Activated naive CD8-positive, alpha-beta T cell (primary cell): Measurements from ENCODE around the gene NFE2L3.
"Not testable (repeated sequence)": the region's sequence is repeated elsewhere in the genome, so short reads cannot be mapped to it uniquely, and the experiment has no call there.

ENCODE experiments used
- H3K27ac Mint-ChIP-seq: one replicate; pipeline ENCODE4 v1.8.0; 2021; ENCODE audit warnings: mixed read lengths
- H3K27me3 Mint-ChIP-seq: one replicate; pipeline ENCODE4 v1.8.0; 2021; ENCODE audit warnings: mixed read lengths
- H3K36me3 Mint-ChIP-seq: one replicate; pipeline ENCODE4 v1.8.0; 2021; ENCODE audit warnings: mixed read lengths
- H3K4me1 Mint-ChIP-seq: one replicate; pipeline ENCODE4 v1.8.0; 2021; ENCODE audit warnings: low read depth, mixed read lengths
- H3K4me3 Mint-ChIP-seq: one replicate; pipeline ENCODE4 v1.8.0; 2021; ENCODE audit warnings: mild to moderate bottlenecking, mixed read lengths
- H3K9me3 Mint-ChIP-seq: one replicate; pipeline ENCODE4 v1.8.0; 2021; ENCODE audit warnings: low read depth, mixed read lengths

The NFE2L3 gene

GRCh38 chr7:26171601-26172000, 19.6 kb downstream of the NFE2L3 start:
- Mint-ChIP-seq H3K9me3 (no peaks in the 10 kb centered on the region), H3K27ac (no peak overlapping the region), H3K4me1 (peaks cover 21% of the 10 kb centered on the region), H3K27me3 (no peaks in the 10 kb centered on the region), H3K4me3 (no peak overlapping the region), H3K36me3 (peaks cover 14% of the 10 kb centered on the region)

GRCh38 chr7:26172048-26172447, 20.1 kb downstream of the NFE2L3 start:
- Mint-ChIP-seq H3K9me3 (no peaks in the 10 kb centered on the region), H3K4me3 (no peak overlapping the region), H3K36me3 (peaks cover 14% of the 10 kb centered on the region)

GRCh38 chr7:26175903-26176302, 23.9 kb downstream of the NFE2L3 start:
- not testable (repeated sequence) for H3K27me3 Mint-ChIP-seq, H3K9me3 Mint-ChIP-seq, H3K4me3 Mint-ChIP-seq, H3K27ac Mint-ChIP-seq
- Mint-ChIP-seq H3K4me1 (peaks cover 29% of the 10 kb centered on the region), H3K36me3 (peaks cover 18% of the 10 kb centered on the region)

More at GRCh38 chr7:26172048-26172447, 20.1 kb downstream of the NFE2L3 start:
- peak overlapping the region; percentile 8 for H3K27ac Mint-ChIP-seq
- H3K4me1 Mint-ChIP-seq = peaks cover 16% of the 10 kb centered on the region
- H3K27me3 Mint-ChIP-seq = no peaks in the 10 kb centered on the region

GRCh38 chr7:26176696-26177095, 24.7 kb downstream of the NFE2L3 start:
- not testable (repeated sequence) for H3K27ac Mint-ChIP-seq, H3K9me3 Mint-ChIP-seq, H3K4me3 Mint-ChIP-seq, H3K27me3 Mint-ChIP-seq
- Mint-ChIP-seq H3K4me1 (peaks cover 36% of the 10 kb centered on the region), H3K36me3 (peaks cover 18% of the 10 kb centered on the region)

GRCh38 chr7:26177269-26177668, 25.3 kb downstream of the NFE2L3 start:
- H3K9me3 Mint-ChIP-seq, H3K27me3 Mint-ChIP-seq, H3K27ac Mint-ChIP-seq, H3K4me3 Mint-ChIP-seq: not testable (repeated sequence)
- H3K36me3 Mint-ChIP-seq = peaks cover 17% of the 10 kb centered on the region
- H3K4me1 Mint-ChIP-seq = peaks cover 40% of the 10 kb centered on the region

GRCh38 chr7:26178272-26178960, 26.4 kb downstream of the NFE2L3 start:
- no peaks in the 10 kb centered on the region for H3K9me3 Mint-ChIP-seq
- H3K27me3 Mint-ChIP-seq = no peaks in the 10 kb centered on the region
- peaks cover 13% of the 10 kb centered on the region for H3K36me3 Mint-ChIP-seq
- no peak overlapping the region for H3K4me3 Mint-ChIP-seq
- peaks cover 46% of the 10 kb centered on the region for H3K4me1 Mint-ChIP-seq
- H3K27ac Mint-ChIP-seq = peak overlapping the region; percentile 34

GRCh38 chr7:26179422-26179821, 27.4 kb downstream of the NFE2L3 start:
- Mint-ChIP-seq H3K36me3 (peaks cover 13% of the 10 kb centered on the region), H3K4me3 (no peak overlapping the region), H3K27me3 (no peaks in the 10 kb centered on the region), H3K27ac (peak overlapping the region; percentile 81), H3K9me3 (no peaks in the 10 kb centered on the region), H3K4me1 (peaks cover 46% of the 10 kb centered on the region)

- Mint-ChIP-seq H3K27me3 (no peaks in the 10 kb centered on the region), H3K4me1 (peaks cover 48% of the 10 kb centered on the region), H3K27ac (peak overlapping the region; percentile 81), H3K9me3 (no peaks in the 10 kb centered on the region), H3K36me3 (peaks cover 14% of the 10 kb centered on the region), H3K4me3 (no peak overlapping the region)
These were observed 28.0 kb downstream of the NFE2L3 start for GRCh38 chr7:26179826-26180497.

GRCh38 chr7:26180792-26181198, 28.8 kb downstream of the NFE2L3 start:
- H3K27me3 Mint-ChIP-seq = no peaks in the 10 kb centered on the region
- no peaks in the 10 kb centered on the region for H3K9me3 Mint-ChIP-seq
- peak overlapping the region; percentile 34 for H3K27ac Mint-ChIP-seq
- H3K4me3 Mint-ChIP-seq = no peak overlapping the region
- H3K36me3 Mint-ChIP-seq = peaks cover 19% of the 10 kb centered on the region
- peaks cover 56% of the 10 kb centered on the region for H3K4me1 Mint-ChIP-seq

- peaks cover 23% of the 10 kb centered on the region for H3K36me3 Mint-ChIP-seq
- no peaks in the 10 kb centered on the region for H3K9me3 Mint-ChIP-seq
- H3K27me3 Mint-ChIP-seq = no peaks in the 10 kb centered on the region
- H3K4me3 Mint-ChIP-seq = no peak overlapping the region
- H3K4me1 Mint-ChIP-seq = peaks cover 63% of the 10 kb centered on the region
- peak overlapping the region; percentile 80 for H3K27ac Mint-ChIP-seq
These were observed 29.7 kb downstream of the NFE2L3 start for GRCh38 chr7:26181474-26182227.

- no peaks in the 10 kb centered on the region for H3K27me3 Mint-ChIP-seq
- no peaks in the 10 kb centered on the region for H3K9me3 Mint-ChIP-seq
- no peak overlapping the region for H3K4me3 Mint-ChIP-seq
- H3K36me3 Mint-ChIP-seq = peaks cover 26% of the 10 kb centered on the region
- H3K4me1 Mint-ChIP-seq = peaks cover 68% of the 10 kb centered on the region
- no peak overlapping the region for H3K27ac Mint-ChIP-seq
These were observed 30.3 kb downstream of the NFE2L3 start for GRCh38 chr7:26182283-26182682.

- Mint-ChIP-seq H3K27me3 (no peaks in the 10 kb centered on the region), H3K4me3 (no peak overlapping the region), H3K36me3 (peaks cover 27% of the 10 kb centered on the region), H3K4me1 (peaks cover 70% of the 10 kb centered on the region), H3K9me3 (no peaks in the 10 kb centered on the region), H3K27ac (no peak overlapping the region)
These were observed 30.7 kb downstream of the NFE2L3 start for GRCh38 chr7:26182706-26183105.

GRCh38 chr7:26183545-26184280, 31.7 kb downstream of the NFE2L3 start:
- Mint-ChIP-seq H3K27me3 (no peaks in the 10 kb centered on the region), H3K9me3 (no peaks in the 10 kb centered on the region), H3K27ac (peak overlapping the region; percentile 82), H3K4me3 (no peak overlapping the region), H3K36me3 (peaks cover 32% of the 10 kb centered on the region), H3K4me1 (peaks cover 76% of the 10 kb centered on the region)

- not testable (repeated sequence) for H3K27me3 Mint-ChIP-seq, H3K9me3 Mint-ChIP-seq, H3K4me3 Mint-ChIP-seq
- peak overlapping the region; percentile 82 for H3K27ac Mint-ChIP-seq
- H3K4me1 Mint-ChIP-seq = peaks cover 80% of the 10 kb centered on the region
- peaks cover 36% of the 10 kb centered on the region for H3K36me3 Mint-ChIP-seq
These were observed 32.5 kb downstream of the NFE2L3 start for GRCh38 chr7:26184281-26185101.
